ENCODE measurements around the gene AKAP5. TPM values are rescaled to one million over a fixed set of nuclear protein-coding genes. Genes with fewer than 3 reads are reported as not detected.

The AKAP5 gene
- total and polyA plus RNA-seq, 2 donors (not counting 1 experiment from before 2014, with no cell fraction given) = 0.21 to 1.4 TPM

DNA sequence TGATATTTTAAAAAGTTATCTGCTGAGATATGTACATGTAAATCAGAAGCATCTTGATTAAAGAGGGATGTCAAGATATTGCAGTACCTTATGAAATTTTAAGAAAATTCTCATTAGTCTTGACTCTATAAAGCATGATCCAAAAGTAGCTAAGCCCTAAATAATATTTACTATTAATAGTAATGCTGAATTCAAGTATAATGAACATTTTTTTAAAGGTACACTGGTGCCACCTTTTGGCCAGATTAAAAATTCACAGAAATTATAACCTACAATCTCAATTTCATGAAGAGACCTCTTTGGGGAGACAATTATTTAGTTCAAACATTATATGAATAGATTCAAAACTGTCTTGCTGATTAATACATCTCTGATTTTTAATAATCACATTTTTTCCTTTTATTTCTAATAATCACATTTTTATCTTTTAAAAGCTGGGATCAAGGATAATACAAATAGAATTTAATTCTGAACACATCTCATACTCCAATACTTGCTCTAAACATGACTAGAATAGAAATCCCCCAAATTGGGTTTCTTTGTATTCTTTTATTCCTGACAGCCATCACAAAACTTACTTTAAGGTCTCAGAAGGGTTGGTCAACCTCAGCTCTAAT is 13.4 kb downstream of the AKAP5 start:
- H3K4me2 ChIP-seq (replicated peaks; ENCODE audit: low read depth, low read length, poor library complexity, severe bottlenecking) = no peak overlapping the region
- H3K9me3 Mint-ChIP-seq (ENCODE audit: insufficient read depth) = no peaks in the 10 kb centered on the region
- H3K4me1 Mint-ChIP-seq = peaks cover 3% of the 10 kb centered on the region
- TF ChIP-seq, protein P1, sequence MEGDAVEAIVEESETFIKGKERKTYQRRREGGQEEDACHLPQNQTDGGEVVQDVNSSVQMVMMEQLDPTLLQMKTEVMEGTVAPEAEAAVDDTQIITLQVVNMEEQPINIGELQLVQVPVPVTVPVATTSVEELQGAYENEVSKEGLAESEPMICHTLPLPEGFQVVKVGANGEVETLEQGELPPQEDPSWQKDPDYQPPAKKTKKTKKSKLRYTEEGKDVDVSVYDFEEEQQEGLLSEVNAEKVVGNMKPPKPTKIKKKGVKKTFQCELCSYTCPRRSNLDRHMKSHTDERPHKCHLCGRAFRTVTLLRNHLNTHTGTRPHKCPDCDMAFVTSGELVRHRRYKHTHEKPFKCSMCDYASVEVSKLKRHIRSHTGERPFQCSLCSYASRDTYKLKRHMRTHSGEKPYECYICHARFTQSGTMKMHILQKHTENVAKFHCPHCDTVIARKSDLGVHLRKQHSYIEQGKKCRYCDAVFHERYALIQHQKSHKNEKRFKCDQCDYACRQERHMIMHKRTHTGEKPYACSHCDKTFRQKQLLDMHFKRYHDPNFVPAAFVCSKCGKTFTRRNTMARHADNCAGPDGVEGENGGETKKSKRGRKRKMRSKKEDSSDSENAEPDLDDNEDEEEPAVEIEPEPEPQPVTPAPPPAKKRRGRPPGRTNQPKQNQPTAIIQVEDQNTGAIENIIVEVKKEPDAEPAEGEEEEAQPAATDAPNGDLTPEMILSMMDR (IDR thresholded peaks at IDR 0.05) = peak; percentile 85
- TF ChIP-seq EZH2 (IDR thresholded peaks at IDR 0.05; ENCODE audit: borderline replicate concordance, insufficient read depth, low read depth, low read length, poor library complexity, severe bottlenecking) = no peak
- H3K4me1 ChIP-seq (ENCODE audit: control insufficient read depth in 2 of 2, insufficient read depth in 2 of 2, low read length in 2 of 2) = no peaks in the 10 kb centered on the region
- H3K4me3 ChIP-seq (ENCODE audit: control extremely low read depth in 1 of 5, extremely low read depth in 1 of 5, insufficient read depth in 1 of 5, low read depth in 2 of 5, low read length in 4 of 5) = no peak overlapping the region
- ChIA-PET CTCF (interaction anchor here (0.6 to 10.7 kb wide), 29 partner anchors 10 to 439 kb away, joined by 3 to 255 read pairs (median 5); partner anchors contain the start of gene ZBTB25), POLR2A (interaction anchor here (1.4 kb wide), 1 partner anchor 135 kb away, joined by 7 read pairs; no protein-coding TSS in a partner anchor)
- H3K27me3 Mint-ChIP-seq = no peaks in the 10 kb centered on the region
- peak; percentile 63 for DNase-seq
- H3K9me3 ChIP-seq (ENCODE audit: control extremely low read depth in 1 of 3, control insufficient read depth in 2 of 3, insufficient read depth in 1 of 3, low read length in 2 of 3) = no peaks in the 10 kb centered on the region
- no peak overlapping the region for H3K9ac ChIP-seq (ENCODE audit: low read length)
- H3K27ac Mint-ChIP-seq = no peak overlapping the region
- H2AFZ ChIP-seq (ENCODE audit: insufficient read depth, low read depth, low read length, poor library complexity, severe bottlenecking) = no peak overlapping the region
- H3K36me3 ChIP-seq (replicated peaks in 1 of 2; ENCODE audit: control extremely low read depth in 1 of 2, control insufficient read depth in 1 of 2, extremely low read depth in 1 of 2, insufficient read depth in 2 of 2, low read length in 1 of 2) = no peaks in the 10 kb centered on the region
- H3K4me3 Mint-ChIP-seq = no peak overlapping the region
- no peak for ATAC-seq (ENCODE audit: low read depth)
- peaks cover 7% of the 10 kb centered on the region for H3K79me2 ChIP-seq (ENCODE audit: control insufficient read depth, insufficient read depth, low read length)
- H3K27me3 ChIP-seq (replicated peaks in 1 of 4; ENCODE audit: control extremely low read depth in 1 of 4, control insufficient read depth in 3 of 4, insufficient read depth in 4 of 4, low read length in 3 of 4) = no peaks in the 10 kb centered on the region
- intact Hi-C loops (cut with micrococcal nuclease) = loop anchor here (1.0 kb wide), 2 partner anchors 33 to 48 kb away; no protein-coding TSS in a partner anchor
- H4K20me1 ChIP-seq (ENCODE audit: control insufficient read depth, insufficient read depth, low read length, poor library complexity, severe bottlenecking) = no peaks in the 10 kb centered on the region
- no peak overlapping the region for H3K27ac ChIP-seq (ENCODE audit: low read length in 2 of 2)

DNA sequence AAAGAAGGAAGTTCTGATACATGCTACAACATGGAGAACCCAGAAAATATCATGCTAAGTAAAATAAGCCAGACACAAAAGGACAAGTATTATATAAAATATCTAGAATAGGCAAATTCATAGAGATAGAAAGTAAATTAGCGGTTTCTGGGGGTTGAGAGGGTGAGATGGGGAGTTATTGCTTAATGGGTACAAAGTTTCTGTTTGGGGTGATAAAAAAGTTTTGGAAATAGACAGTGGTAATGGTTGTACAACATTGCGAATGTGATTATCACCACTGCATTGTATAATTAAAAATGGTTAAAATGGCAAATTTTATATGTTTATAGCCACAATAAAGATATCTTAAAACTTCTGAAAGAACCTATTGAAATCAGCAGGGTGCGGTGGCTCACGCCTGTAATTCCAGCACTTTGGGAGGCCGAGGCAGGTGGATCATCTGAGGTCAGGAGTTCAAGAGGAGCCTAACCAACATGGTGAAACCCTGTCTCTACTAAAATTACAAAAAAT is 23.3 kb downstream of the AKAP5 start:
- Histone ChIP-seq H3K4me2 (replicated peaks; ENCODE audit: low read depth, low read length, poor library complexity, severe bottlenecking) (no peak overlapping the region), H3K79me2 (ENCODE audit: control insufficient read depth, insufficient read depth, low read length) (peaks cover 32% of the 10 kb centered on the region), H3K36me3 (replicated peaks in 1 of 2; ENCODE audit: control extremely low read depth in 1 of 2, control insufficient read depth in 1 of 2, extremely low read depth in 1 of 2, insufficient read depth in 2 of 2, low read length in 1 of 2) (peaks cover 13 to 43% of the 10 kb centered on the region in 2 experiments), H3K9me3 (ENCODE audit: control extremely low read depth in 1 of 3, control insufficient read depth in 2 of 3, insufficient read depth in 1 of 3, low read length in 2 of 3) (no peaks in the 10 kb centered on the region), H3K4me3 (ENCODE audit: control extremely low read depth in 1 of 5, extremely low read depth in 1 of 5, insufficient read depth in 1 of 5, low read depth in 2 of 5, low read length in 4 of 5) (no peak overlapping the region), H3K9ac (ENCODE audit: low read length) (no peak overlapping the region), H3K27me3 (replicated peaks in 1 of 4; ENCODE audit: control extremely low read depth in 1 of 4, control insufficient read depth in 3 of 4, insufficient read depth in 4 of 4, low read length in 3 of 4) (no peaks in the 10 kb centered on the region), H3K27ac (ENCODE audit: low read length in 2 of 2) (no peak overlapping the region), H4K20me1 (ENCODE audit: control insufficient read depth, insufficient read depth, low read length, poor library complexity, severe bottlenecking) (no peaks in the 10 kb centered on the region), H2AFZ (ENCODE audit: insufficient read depth, low read depth, low read length, poor library complexity, severe bottlenecking) (no peak overlapping the region), H3K4me1 (ENCODE audit: control insufficient read depth in 2 of 2, insufficient read depth in 2 of 2, low read length in 2 of 2) (no peaks in the 10 kb centered on the region)
- ChIA-PET CTCF (interaction anchor here (1.0 to 7.8 kb wide), 5 partner anchors 9 to 60 kb away, joined by 3 to 60 read pairs (median 5); no protein-coding TSS in a partner anchor), POLR2A (no interaction called here)
- H3K4me1 Mint-ChIP-seq = peaks cover 6% of the 10 kb centered on the region
- no peaks in the 10 kb centered on the region for H3K27me3 Mint-ChIP-seq
- intact Hi-C loops (cut with micrococcal nuclease) = no loop called here
- no peaks in the 10 kb centered on the region for H3K9me3 Mint-ChIP-seq (ENCODE audit: insufficient read depth)
- no peak overlapping the region for H3K27ac Mint-ChIP-seq
- ATAC-seq (ENCODE audit: low read depth) = no peak
- no peak overlapping the region for H3K4me3 Mint-ChIP-seq
- WGBS (ENCODE audit: insufficient coverage) = no CpG with 5 or more reads among the region's 5 CpGs
- TF ChIP-seq, protein P1 (IDR thresholded peaks at IDR 0.05) = no peak
- TF ChIP-seq EZH2 (IDR thresholded peaks at IDR 0.05; ENCODE audit: borderline replicate concordance, insufficient read depth, low read depth, low read length, poor library complexity, severe bottlenecking) = no peak
- no peak for DNase-seq
